ENCODE data around the gene ABCA13. TPM values are rescaled to one million over a fixed set of nuclear protein-coding genes. Genes with fewer than 3 reads are reported as not detected.

ABCA13 gene
- total RNA-seq, 4 donors from 2014 or later = under 0.01 to 0.26 (median 0.06) TPM; not detected in 1

DNA sequence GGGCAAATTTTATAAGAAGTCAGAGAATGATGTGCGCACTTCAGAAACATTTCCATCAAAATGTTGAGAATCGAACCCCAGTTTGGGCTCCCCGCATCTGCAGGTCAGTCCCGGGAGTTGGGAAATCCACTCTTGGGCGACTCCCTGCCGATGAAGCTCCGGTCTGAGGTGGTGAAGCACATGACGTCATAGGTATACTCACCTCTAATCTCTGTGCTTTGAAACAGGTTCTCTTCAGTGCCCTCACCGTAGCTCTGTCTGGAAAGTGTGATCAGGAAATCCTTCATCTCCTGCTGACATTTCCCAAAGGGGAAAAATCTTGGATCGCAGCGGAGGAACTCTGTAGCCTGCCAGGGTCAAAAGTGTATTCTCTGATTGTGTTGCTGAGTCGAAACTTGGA lies 138.5 kb downstream of the ABCA13 start:
- no peaks in the 10 kb centered on the region for H3K9me3 ChIP-seq
- DNase-seq (ENCODE audit: extremely low spot score) = no peak
- WGBS = 75% methylated on average over 12 of the region's 12 CpGs
- TF ChIP-seq POLR2AphosphoS5 (IDR thresholded peaks at IDR 0.05) (no peak), EP300 (IDR thresholded peaks at IDR 0.05) (no peak), POLR2A (IDR thresholded peaks at IDR 0.05; ENCODE audit: low read depth) (no peak)
- TF ChIP-seq, protein P1, sequence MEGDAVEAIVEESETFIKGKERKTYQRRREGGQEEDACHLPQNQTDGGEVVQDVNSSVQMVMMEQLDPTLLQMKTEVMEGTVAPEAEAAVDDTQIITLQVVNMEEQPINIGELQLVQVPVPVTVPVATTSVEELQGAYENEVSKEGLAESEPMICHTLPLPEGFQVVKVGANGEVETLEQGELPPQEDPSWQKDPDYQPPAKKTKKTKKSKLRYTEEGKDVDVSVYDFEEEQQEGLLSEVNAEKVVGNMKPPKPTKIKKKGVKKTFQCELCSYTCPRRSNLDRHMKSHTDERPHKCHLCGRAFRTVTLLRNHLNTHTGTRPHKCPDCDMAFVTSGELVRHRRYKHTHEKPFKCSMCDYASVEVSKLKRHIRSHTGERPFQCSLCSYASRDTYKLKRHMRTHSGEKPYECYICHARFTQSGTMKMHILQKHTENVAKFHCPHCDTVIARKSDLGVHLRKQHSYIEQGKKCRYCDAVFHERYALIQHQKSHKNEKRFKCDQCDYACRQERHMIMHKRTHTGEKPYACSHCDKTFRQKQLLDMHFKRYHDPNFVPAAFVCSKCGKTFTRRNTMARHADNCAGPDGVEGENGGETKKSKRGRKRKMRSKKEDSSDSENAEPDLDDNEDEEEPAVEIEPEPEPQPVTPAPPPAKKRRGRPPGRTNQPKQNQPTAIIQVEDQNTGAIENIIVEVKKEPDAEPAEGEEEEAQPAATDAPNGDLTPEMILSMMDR (IDR thresholded peaks at IDR 0.05) = no peak
- intact Hi-C loops (cut with DNase I) = no loop called here
- H3K27me3 ChIP-seq = no peaks in the 10 kb centered on the region
- no peaks in the 10 kb centered on the region for H3K36me3 ChIP-seq
- H3K4me1 ChIP-seq = no peaks in the 10 kb centered on the region
- H3K4me3 ChIP-seq = no peak overlapping the region
- no peak overlapping the region for H3K27ac ChIP-seq (replicated peaks in 1 of 4)

DNA sequence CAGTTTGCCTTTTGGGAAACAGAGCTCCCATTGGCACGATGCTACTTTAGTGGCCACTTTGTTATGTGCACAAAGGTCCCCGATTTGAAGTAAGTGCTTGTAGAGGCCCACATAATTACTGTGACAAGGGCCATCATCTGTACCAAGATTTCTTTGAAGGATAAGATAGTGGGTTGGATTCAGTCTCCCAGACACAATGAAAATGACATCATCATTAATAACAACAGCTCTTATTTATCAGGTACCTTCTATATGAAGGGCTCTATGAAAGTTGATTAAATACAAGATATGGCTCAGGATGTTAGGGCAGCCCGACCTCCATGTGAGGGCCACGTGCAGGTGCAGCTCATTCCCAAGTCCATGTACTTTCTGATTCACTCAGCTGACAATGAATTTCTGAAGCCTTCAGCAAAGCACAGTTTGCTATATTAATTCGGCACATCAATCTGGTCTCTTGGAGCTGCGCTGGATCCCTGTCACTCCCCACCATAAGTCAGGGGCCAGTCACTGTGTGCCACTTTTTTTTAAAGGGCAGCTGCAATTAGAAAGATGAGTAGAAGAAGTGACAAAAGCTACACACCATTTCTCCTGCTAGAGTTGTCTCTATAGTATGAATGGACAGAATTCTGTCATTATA lies 140.3 kb downstream of the ABCA13 start:
- intact Hi-C loops (cut with DNase I) = no loop called here
- Histone ChIP-seq H3K27ac (replicated peaks in 1 of 4) (no peak overlapping the region), H3K4me3 (no peak overlapping the region), H3K4me1 (no peaks in the 10 kb centered on the region), H3K36me3 (no peaks in the 10 kb centered on the region), H3K27me3 (no peaks in the 10 kb centered on the region), H3K9me3 (no peaks in the 10 kb centered on the region)
- TF ChIP-seq, protein P1 (IDR thresholded peaks at IDR 0.05) = no peak
- TF ChIP-seq POLR2A (IDR thresholded peaks at IDR 0.05; ENCODE audit: low read depth) (no peak), POLR2AphosphoS5 (IDR thresholded peaks at IDR 0.05) (no peak), EP300 (IDR thresholded peaks at IDR 0.05) (no peak)
- 80% methylated on average over 6 of the region's 6 CpGs for WGBS
- DNase-seq (ENCODE audit: extremely low spot score) = no peak

DNA sequence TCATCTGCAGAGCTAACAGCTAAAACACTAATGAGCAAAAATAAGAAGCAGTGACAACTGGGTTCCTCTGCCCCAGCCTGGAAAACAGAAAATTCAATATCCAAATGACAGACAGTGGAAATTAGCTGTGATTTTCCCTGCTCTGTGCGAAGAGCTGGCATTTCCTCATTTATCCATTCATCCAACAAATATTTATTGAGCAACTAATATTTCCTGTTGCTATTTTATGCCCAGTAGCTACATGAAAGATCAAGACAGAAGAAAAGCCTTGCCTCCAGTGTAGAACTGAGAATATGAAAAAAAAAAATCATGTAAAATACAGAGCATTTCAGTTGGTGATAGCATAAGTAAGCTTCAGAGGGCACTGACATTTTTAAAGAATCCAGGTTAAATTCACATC lies 140.9 kb downstream of the ABCA13 start:
- Histone ChIP-seq H3K4me3 (no peak overlapping the region), H3K9me3 (no peaks in the 10 kb centered on the region), H3K27me3 (no peaks in the 10 kb centered on the region), H3K36me3 (no peaks in the 10 kb centered on the region), H3K27ac (replicated peaks in 1 of 4) (no peak overlapping the region), H3K4me1 (no peaks in the 10 kb centered on the region)
- TF ChIP-seq POLR2AphosphoS5 (IDR thresholded peaks at IDR 0.05) = no peak
- 73% methylated on average over 1 of the region's 1 CpG for WGBS
- DNase-seq (ENCODE audit: extremely low spot score) = no peak
- intact Hi-C loops (cut with DNase I) = no loop called here

DNA sequence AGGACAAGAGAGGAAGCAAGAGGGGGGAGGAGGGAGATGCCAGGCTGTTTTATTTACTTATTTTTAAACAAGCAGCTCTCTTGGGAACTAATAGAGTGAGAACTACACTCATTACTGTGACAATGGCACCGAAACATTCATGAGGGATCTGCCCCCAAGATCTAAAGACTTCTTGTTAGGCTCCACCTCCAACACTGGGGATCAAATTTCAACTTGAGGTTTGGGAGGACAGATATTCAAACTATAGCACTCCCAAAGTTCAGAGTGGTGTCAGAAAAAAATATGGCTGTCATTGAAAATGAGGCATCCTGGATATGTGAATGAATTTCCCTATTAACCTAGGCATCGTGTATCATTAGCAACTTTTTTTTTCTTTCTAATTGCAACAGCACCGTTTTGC lies 145.5 kb downstream of the ABCA13 start:
- H3K27me3 ChIP-seq = no peaks in the 10 kb centered on the region
- H3K4me3 ChIP-seq = no peak overlapping the region
- TF ChIP-seq, protein P1 (IDR thresholded peaks at IDR 0.05) = no peak
- TF ChIP-seq POLR2AphosphoS5 (IDR thresholded peaks at IDR 0.05) (no peak), POLR2A (IDR thresholded peaks at IDR 0.05; ENCODE audit: low read depth) (no peak), EP300 (IDR thresholded peaks at IDR 0.05) (no peak)
- no peaks in the 10 kb centered on the region for H3K9me3 ChIP-seq
- no peaks in the 10 kb centered on the region for H3K36me3 ChIP-seq
- H3K4me1 ChIP-seq = no peaks in the 10 kb centered on the region
- intact Hi-C loops (cut with DNase I) = no loop called here
- DNase-seq (ENCODE audit: extremely low spot score) = no peak
- no peak overlapping the region for H3K27ac ChIP-seq (replicated peaks in 1 of 4)
- 61% methylated on average over 3 of the region's 3 CpGs for WGBS

DNA sequence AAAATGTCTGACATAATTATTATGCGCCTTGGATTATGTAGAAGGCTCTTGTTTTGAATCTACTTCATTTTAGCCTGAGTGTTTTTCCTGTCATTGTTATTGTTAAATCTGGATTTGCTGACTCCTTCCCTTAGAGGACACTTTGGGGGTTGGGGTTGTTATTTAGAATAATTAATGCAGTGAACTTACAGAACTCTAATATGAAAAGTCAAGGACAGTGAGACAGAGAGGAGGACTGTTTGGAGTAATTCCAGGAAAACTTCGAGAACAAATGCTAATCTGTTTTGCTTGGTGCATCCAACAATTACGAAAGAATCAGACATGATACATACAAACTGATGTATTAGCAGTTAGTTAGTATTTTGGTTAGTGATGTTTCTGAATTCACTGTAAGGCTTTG lies 146.1 kb downstream of the ABCA13 start:
- H3K36me3 ChIP-seq = no peaks in the 10 kb centered on the region
- 70% methylated on average over 3 of the region's 3 CpGs for WGBS
- no peak for DNase-seq (ENCODE audit: extremely low spot score)
- TF ChIP-seq EP300 (IDR thresholded peaks at IDR 0.05) = no peak
- no peak for TF ChIP-seq POLR2AphosphoS5 (IDR thresholded peaks at IDR 0.05)
- no peak for TF ChIP-seq POLR2A (IDR thresholded peaks at IDR 0.05; ENCODE audit: low read depth)
- TF ChIP-seq, protein P1 (IDR thresholded peaks at IDR 0.05) = no peak
- no peak overlapping the region for H3K27ac ChIP-seq (replicated peaks in 1 of 4)
- H3K27me3 ChIP-seq = no peaks in the 10 kb centered on the region
- H3K4me1 ChIP-seq = no peaks in the 10 kb centered on the region
- intact Hi-C loops (cut with DNase I) = no loop called here
- H3K4me3 ChIP-seq = no peak overlapping the region
- H3K9me3 ChIP-seq = no peaks in the 10 kb centered on the region

All from esophagus muscularis mucosa (tissue), 4 donors.